Breast epithelium (tissue), 3 donors: ENCODE measurements around the gene PDZRN3.

ENCODE experiments used
- CTCF ChIP-seq, 3 donors: fragments of 450-650 bp; IDR thresholded peaks; one replicate each; pipeline ENCODE4 v1.5.1; 2016 to 2017; ENCODE audit warnings: antibody characterized with exemption in 3 of 3, mild to moderate bottlenecking in 3 of 3, moderate library complexity in 3 of 3
- POLR2A ChIP-seq: fragments of 450-650 bp; IDR thresholded peaks from one replicate; pipeline ENCODE4 v1.6.1; 2016; ENCODE audit warnings: antibody characterized with exemption, mild to moderate bottlenecking, moderate library complexity

- TF ChIP-seq CTCF (IDR thresholded peaks at IDR 0.05): no peak
- TF ChIP-seq POLR2A: no peak
Measured at GRCh38 chr3:73635254-73635653, 10.5 kb upstream of the PDZRN3 start.
